Measurements from ENCODE around the gene ITGBL1. TPM values are rescaled to one million over a fixed set of nuclear protein-coding genes. Genes with fewer than 3 reads are reported as not detected.
A peak's percentile ranks its signal among the peaks of the same experiment; 100 is the strongest.

The ITGBL1 gene
- total RNA-seq, 3 donors from 2014 or later (not counting 1 experiment from before 2014, with no cell fraction given), result not detected

- Mint-ChIP-seq H3K27me3 (ENCODE audit: low read depth in 2 of 2) (peaks cover 0 to 9% of the 10 kb centered on the region in 2 donors), H3K27ac (peak overlapping the region; percentile 82 to 85), H3K4me3 (peak overlapping the region; percentile 75), H3K36me3 (no peaks in the 10 kb centered on the region), H3K4me1 (peaks cover 24 to 32% of the 10 kb centered on the region in 2 donors), H3K9me3 (no peaks in the 10 kb centered on the region)
- Histone ChIP-seq H3K36me3 (ENCODE audit: control insufficient read depth, insufficient read depth, low read length) (no peaks in the 10 kb centered on the region), H3K27me3 (ENCODE audit: control insufficient read depth, insufficient read depth, low read length) (no peaks in the 10 kb centered on the region), H3K27ac (ENCODE audit: low read length) (peak overlapping the region; percentile 67), H3K9me3 (ENCODE audit: control insufficient read depth, insufficient read depth, low read length) (no peaks in the 10 kb centered on the region), H3K4me3 (ENCODE audit: low read length) (peak overlapping the region; percentile 33), H3K4me1 (ENCODE audit: control insufficient read depth, insufficient read depth, low read length) (peaks cover 10% of the 10 kb centered on the region)
- TF ChIP-seq CTCF (IDR thresholded peaks at IDR 0.05), result no peak
- DNase-seq, result no peak
- intact Hi-C loops (cut with micrococcal nuclease), result no loop called here
- peak in 1 of 3 donors; percentile 37 for ATAC-seq
- 66% methylated on average over 5 of the region's 5 CpGs for WGBS (ENCODE audit: insufficient coverage)
Measured at GRCh38 chr13:101627556-101627943, 175.1 kb downstream of the ITGBL1 start.

DNA sequence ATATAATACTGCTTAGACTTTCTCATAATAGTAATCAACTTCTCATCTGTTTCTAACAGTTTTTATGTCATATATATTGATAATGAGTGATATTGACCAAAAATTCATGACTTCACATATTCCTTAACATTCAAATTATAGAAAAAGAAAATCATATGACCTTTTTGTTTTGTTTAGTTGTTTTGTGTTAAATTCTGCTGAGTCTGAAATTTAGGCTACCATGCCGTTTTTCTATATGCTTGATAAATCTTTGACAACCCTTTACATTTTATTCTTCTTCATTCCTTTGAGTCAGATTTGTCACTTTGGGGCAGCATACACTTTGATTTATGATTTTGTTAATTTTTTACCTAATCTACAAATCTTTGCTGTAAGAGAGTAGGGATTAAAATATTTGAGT lies 176.4 kb downstream of the ITGBL1 start:
- no peak overlapping the region for H3K27ac Mint-ChIP-seq

DNA sequence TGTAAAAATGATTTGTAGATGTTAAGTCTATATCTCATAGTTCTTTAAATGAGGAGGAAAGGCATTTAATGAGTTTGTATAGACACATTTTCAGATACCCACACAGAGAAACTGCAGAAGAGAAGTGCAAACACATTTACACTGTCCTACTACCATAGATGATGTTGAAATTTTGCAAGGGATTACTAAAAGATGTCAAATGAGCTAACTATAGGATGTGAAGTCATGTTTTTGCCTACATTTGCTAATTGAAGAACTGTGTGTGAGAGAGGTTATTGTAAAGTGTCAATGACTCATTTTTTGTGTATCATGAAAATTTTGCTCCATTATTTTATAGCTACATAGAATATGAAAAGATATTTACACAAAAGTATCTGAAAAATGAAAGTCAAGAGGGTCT lies 178.9 kb downstream of the ITGBL1 start:
- H3K9me3 Mint-ChIP-seq, result no peaks in the 10 kb centered on the region
- ATAC-seq, result no peak

More for the DNA sequence above, 176.4 kb downstream of the ITGBL1 start:
- Mint-ChIP-seq H3K27me3 (ENCODE audit: low read depth in 2 of 2) (peaks cover 3 to 19% of the 10 kb centered on the region in 2 donors), H3K9me3 (no peaks in the 10 kb centered on the region), H3K4me3 (no peak overlapping the region), H3K36me3 (no peaks in the 10 kb centered on the region), H3K4me1 (peaks cover 18 to 27% of the 10 kb centered on the region in 2 donors)
- DNase-seq (no peak), ATAC-seq (no peak)
- Histone ChIP-seq H3K27me3 (ENCODE audit: control insufficient read depth, insufficient read depth, low read length) (no peaks in the 10 kb centered on the region), H3K4me1 (ENCODE audit: control insufficient read depth, insufficient read depth, low read length) (peaks cover 8% of the 10 kb centered on the region), H3K9me3 (ENCODE audit: control insufficient read depth, insufficient read depth, low read length) (no peaks in the 10 kb centered on the region), H3K36me3 (ENCODE audit: control insufficient read depth, insufficient read depth, low read length) (no peaks in the 10 kb centered on the region), H3K27ac (ENCODE audit: low read length) (no peak overlapping the region), H3K4me3 (ENCODE audit: low read length) (no peak overlapping the region)
- WGBS (ENCODE audit: insufficient coverage), result no CpG with 5 or more reads among the region's 1 CpG
- TF ChIP-seq CTCF (IDR thresholded peaks at IDR 0.05), result no peak
- intact Hi-C loops (cut with micrococcal nuclease), result no loop called here

More for the DNA sequence above, 178.9 kb downstream of the ITGBL1 start:
- peaks cover 5% of the 10 kb centered on the region for H3K4me1 ChIP-seq (ENCODE audit: control insufficient read depth, insufficient read depth, low read length)
- H3K4me3 ChIP-seq (ENCODE audit: low read length), result no peak overlapping the region
- peaks cover 7 to 9% of the 10 kb centered on the region in 2 donors for H3K4me1 Mint-ChIP-seq
- peaks cover 3 to 27% of the 10 kb centered on the region in 2 donors for H3K27me3 Mint-ChIP-seq (ENCODE audit: low read depth in 2 of 2)
- no peak overlapping the region for H3K4me3 Mint-ChIP-seq
- no peaks in the 10 kb centered on the region for H3K36me3 Mint-ChIP-seq
- no peak overlapping the region for H3K27ac ChIP-seq (ENCODE audit: low read length)
- no peak overlapping the region for H3K27ac Mint-ChIP-seq
- no peaks in the 10 kb centered on the region for H3K27me3 ChIP-seq (ENCODE audit: control insufficient read depth, insufficient read depth, low read length)
- no peaks in the 10 kb centered on the region for H3K9me3 ChIP-seq (ENCODE audit: control insufficient read depth, insufficient read depth, low read length)
- intact Hi-C loops (cut with micrococcal nuclease), result no loop called here
- no peaks in the 10 kb centered on the region for H3K36me3 ChIP-seq (ENCODE audit: control insufficient read depth, insufficient read depth, low read length)
- TF ChIP-seq CTCF (IDR thresholded peaks at IDR 0.05), result no peak
- DNase-seq, result no peak
